ENCODE results near the gene ZDHHC14.

GRCh38 chr6:157388924-157389323 is 7.9 kb downstream of the ZDHHC14 start:
- no peak for TF ChIP-seq CTCF (IDR thresholded peaks at IDR 0.05)
- TF ChIP-seq POLR2A (IDR thresholded peaks at IDR 0.05) = no peak
- no peak for TF ChIP-seq POLR2AphosphoS5 (IDR thresholded peaks at IDR 0.05; ENCODE audit: insufficient read depth in 1 of 2, low read depth in 1 of 2)

Measured in vagina (tissue), 2 donors.